GM12891 (cell line): ENCODE results near the gene ZNF581.

Source experiments
- DNase-seq: peaks from one replicate; pipeline ENCODE4 v3.0.0; 2011; ENCODE audit warnings: low spot score; ENCODE audit not compliant: insufficient read length
- FAIRE-seq: peaks from 2 replicates; lab custom pipeline; 2011; peaks lifted over from hg19 to GRCh38; lab: Jason Lieb, UNC
- PAX5 ChIP-seq: IDR thresholded peaks from 2 replicates; pipeline ENCODE4 v1.6.1; 2011; ENCODE audit warnings: low read length, moderate library complexity, mild to moderate bottlenecking; ENCODE audit not compliant: insufficient read depth, severe bottlenecking
- POLR2A ChIP-seq: IDR thresholded peaks from 2 replicates; pipeline ENCODE4 v1.6.1; 2011; ENCODE audit warnings: low read depth, low read length, control low read depth
- POLR2AphosphoS5 ChIP-seq: IDR thresholded peaks from 2 replicates; pipeline ENCODE4 v1.6.1; 2011; ENCODE audit warnings: low read depth, low read length, control low read depth
- POU2F2 ChIP-seq: IDR thresholded peaks from 2 replicates; pipeline ENCODE4 v1.6.1; 2011; ENCODE audit warnings: low read depth, mild to moderate bottlenecking, control low read depth, low read length, moderate library complexity
- SPI1 ChIP-seq: IDR thresholded peaks from 2 replicates; pipeline ENCODE4 v1.6.1; 2011; ENCODE audit warnings: low read depth, low read length, control low read depth
- TAF1 ChIP-seq: IDR thresholded peaks from 2 replicates; pipeline ENCODE4 v1.6.1; 2011; ENCODE audit warnings: low read depth, low read length, control low read depth

ZNF581 gene

GRCh38 chr19:55640577-55641425 lies 2.6 kb upstream of the ZNF581 start, which contains the start of gene ZNF580:
Gene ZNF580, plus strand, starts transcription at chr19:55641002. Its CDS starts 1,507 bp downstream, at chr19:55642509.
- FAIRE-seq (peak; percentile 95), DNase-seq (peak; percentile 64)
- TF ChIP-seq TAF1 (peak; percentile 27; the same call in 1 of the 2 replicates), PAX5 (peak; percentile 29), SPI1 (no peak), POLR2AphosphoS5 (no peak), POU2F2 (no peak), POLR2A (no peak)

GRCh38 chr19:55641426-55642152 lies 1.9 kb upstream of the ZNF581 start:
- no peak for DNase-seq
- TF ChIP-seq SPI1: peak; percentile 51
- TF ChIP-seq TAF1: no peak
- peak; percentile 51 for FAIRE-seq

- TF ChIP-seq POLR2AphosphoS5 (no peak), TAF1 (no peak; the same call in 1 of the 2 replicates), PAX5 (no peak), POLR2A (no peak), SPI1 (no peak), POU2F2 (no peak)
- FAIRE-seq (peak; percentile 71), DNase-seq (no peak)
Measured at GRCh38 chr19:55642153-55643002, 1.1 kb upstream of the ZNF581 start.

- FAIRE-seq (no peak), DNase-seq (no peak)
- TF ChIP-seq PAX5 (no peak), SPI1 (no peak), POLR2A (no peak), TAF1 (no peak), POU2F2 (no peak), POLR2AphosphoS5 (no peak; the same call in 1 of the 2 replicates)
Measured at GRCh38 chr19:55643887-55644176, 383 bp downstream of the ZNF581 start.

GRCh38 chr19:55644191-55644833 lies 863 bp downstream of the ZNF581 start:
- TF ChIP-seq POLR2A: no peak
- TF ChIP-seq POU2F2: no peak
- no peak for TF ChIP-seq PAX5
- no peak for TF ChIP-seq POLR2AphosphoS5
- TF ChIP-seq SPI1: no peak
- TF ChIP-seq TAF1: no peak
- FAIRE-seq (no peak), DNase-seq (no peak)

- DNase-seq (no peak), FAIRE-seq (no peak)
Measured at GRCh38 chr19:55644842-55645511, 1.5 kb downstream of the ZNF581 start.

GRCh38 chr19:55645512-55645881 lies 2.0 kb downstream of the ZNF581 start:
- TF ChIP-seq POLR2AphosphoS5 (no peak), TAF1 (no peak)
- FAIRE-seq (no peak), DNase-seq (no peak)

More at GRCh38 chr19:55644842-55645511, 1.5 kb downstream of the ZNF581 start:
- TF ChIP-seq POLR2A (no peak), POLR2AphosphoS5 (no peak), PAX5 (no peak), TAF1 (no peak), POU2F2 (no peak), SPI1 (no peak)

- DNase-seq: no peak
- TF ChIP-seq SPI1: no peak
- TF ChIP-seq POLR2A: no peak; the same call in 1 of the 2 replicates
- no peak for TF ChIP-seq TAF1
- TF ChIP-seq PAX5: no peak
- TF ChIP-seq POLR2AphosphoS5: no peak; the same call in 1 of the 2 replicates
- TF ChIP-seq POU2F2: no peak
- peak; percentile 41 for FAIRE-seq
Measured at GRCh38 chr19:55646889-55647731, 3.7 kb downstream of the ZNF581 start.
